Gastroesophageal sphincter (tissue), 3 donors: ENCODE results near the gene CD40.

Source experiments
- EP300 ChIP-seq: sonication (generic); formaldehyde crosslinking; IDR thresholded peaks from one replicate; pipeline ENCODE4 v1.6.1; 2017; ENCODE audit warnings: antibody characterized with exemption, mild to moderate bottlenecking
- POLR2A ChIP-seq, 2 donors: fragments of 450-650 bp; IDR thresholded peaks; one replicate each; pipeline ENCODE4 v1.6.1; 2017; ENCODE audit warnings: antibody characterized with exemption in 2 of 2, mild to moderate bottlenecking in 2 of 2, moderate library complexity in 1 of 2
- POLR2AphosphoS5 ChIP-seq: sonication (generic); formaldehyde crosslinking; IDR thresholded peaks from one replicate; pipeline ENCODE4 v1.6.1; 2017; ENCODE audit warnings: antibody characterized with exemption
- TF ChIP-seq, protein P1 (sequence below), 4 experiments: fragments of 200-600 bp in 2 of 4; fragments of 450-650 bp in 2 of 4; sonication (generic) in 1 of 4; IDR thresholded peaks; one replicate each; pipeline ENCODE4 v1.5.1; 2017 to 2019; ENCODE audit warnings: antibody characterized with exemption in 4 of 4, mild to moderate bottlenecking in 2 of 4, moderate library complexity in 2 of 4

- TF ChIP-seq, protein P1, sequence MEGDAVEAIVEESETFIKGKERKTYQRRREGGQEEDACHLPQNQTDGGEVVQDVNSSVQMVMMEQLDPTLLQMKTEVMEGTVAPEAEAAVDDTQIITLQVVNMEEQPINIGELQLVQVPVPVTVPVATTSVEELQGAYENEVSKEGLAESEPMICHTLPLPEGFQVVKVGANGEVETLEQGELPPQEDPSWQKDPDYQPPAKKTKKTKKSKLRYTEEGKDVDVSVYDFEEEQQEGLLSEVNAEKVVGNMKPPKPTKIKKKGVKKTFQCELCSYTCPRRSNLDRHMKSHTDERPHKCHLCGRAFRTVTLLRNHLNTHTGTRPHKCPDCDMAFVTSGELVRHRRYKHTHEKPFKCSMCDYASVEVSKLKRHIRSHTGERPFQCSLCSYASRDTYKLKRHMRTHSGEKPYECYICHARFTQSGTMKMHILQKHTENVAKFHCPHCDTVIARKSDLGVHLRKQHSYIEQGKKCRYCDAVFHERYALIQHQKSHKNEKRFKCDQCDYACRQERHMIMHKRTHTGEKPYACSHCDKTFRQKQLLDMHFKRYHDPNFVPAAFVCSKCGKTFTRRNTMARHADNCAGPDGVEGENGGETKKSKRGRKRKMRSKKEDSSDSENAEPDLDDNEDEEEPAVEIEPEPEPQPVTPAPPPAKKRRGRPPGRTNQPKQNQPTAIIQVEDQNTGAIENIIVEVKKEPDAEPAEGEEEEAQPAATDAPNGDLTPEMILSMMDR (IDR thresholded peaks at IDR 0.05): no peak
- no peak for TF ChIP-seq POLR2A (IDR thresholded peaks at IDR 0.05)
- no peak for TF ChIP-seq EP300
- TF ChIP-seq POLR2AphosphoS5: no peak
Measured at GRCh38 chr20:46144432-46145025, 26.4 kb downstream of the CD40 start.
